ENCODE data around the gene COX19.

DNA sequence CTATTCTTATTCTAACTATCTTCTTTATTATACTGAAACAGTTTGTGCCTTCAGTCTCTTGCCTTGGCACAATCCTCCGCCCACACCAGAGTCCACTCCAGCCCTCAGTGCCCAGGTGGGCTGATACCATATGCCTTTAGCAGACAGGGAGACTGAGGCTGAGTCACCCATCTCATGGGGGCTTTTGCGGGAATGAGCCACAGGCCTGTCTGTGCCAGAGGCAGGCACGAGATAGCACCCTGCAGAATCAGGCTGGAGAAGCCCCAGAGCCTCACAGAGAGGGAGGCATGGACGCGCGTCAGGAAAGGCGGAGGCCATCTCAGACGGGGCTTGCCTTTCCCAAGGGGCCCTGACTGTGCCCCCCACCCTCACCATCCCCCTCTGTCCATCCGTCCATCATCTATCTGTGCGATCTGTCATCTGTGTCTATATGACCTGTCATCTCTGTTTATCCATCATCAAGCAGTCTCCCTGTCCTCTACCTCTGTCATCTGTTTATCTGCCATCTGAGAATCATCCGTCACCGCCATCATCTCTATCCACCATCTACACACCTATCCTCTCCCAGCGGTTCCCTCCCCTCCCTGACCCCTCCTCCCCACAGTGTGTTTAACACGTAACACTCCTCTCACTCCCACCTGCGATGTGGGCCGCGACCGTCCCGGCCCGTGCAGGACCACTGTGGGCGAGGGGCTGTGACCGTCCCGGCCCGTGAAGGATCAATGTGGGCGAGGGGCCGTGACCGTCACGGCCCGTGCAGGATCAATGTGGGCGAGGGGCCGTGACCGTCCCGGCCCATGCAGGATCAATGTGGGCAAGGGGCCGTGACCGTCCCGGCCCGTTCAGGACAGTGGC is 13.6 kb downstream of the COX19 start:
- TF ChIP-seq, protein P1, sequence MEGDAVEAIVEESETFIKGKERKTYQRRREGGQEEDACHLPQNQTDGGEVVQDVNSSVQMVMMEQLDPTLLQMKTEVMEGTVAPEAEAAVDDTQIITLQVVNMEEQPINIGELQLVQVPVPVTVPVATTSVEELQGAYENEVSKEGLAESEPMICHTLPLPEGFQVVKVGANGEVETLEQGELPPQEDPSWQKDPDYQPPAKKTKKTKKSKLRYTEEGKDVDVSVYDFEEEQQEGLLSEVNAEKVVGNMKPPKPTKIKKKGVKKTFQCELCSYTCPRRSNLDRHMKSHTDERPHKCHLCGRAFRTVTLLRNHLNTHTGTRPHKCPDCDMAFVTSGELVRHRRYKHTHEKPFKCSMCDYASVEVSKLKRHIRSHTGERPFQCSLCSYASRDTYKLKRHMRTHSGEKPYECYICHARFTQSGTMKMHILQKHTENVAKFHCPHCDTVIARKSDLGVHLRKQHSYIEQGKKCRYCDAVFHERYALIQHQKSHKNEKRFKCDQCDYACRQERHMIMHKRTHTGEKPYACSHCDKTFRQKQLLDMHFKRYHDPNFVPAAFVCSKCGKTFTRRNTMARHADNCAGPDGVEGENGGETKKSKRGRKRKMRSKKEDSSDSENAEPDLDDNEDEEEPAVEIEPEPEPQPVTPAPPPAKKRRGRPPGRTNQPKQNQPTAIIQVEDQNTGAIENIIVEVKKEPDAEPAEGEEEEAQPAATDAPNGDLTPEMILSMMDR (IDR thresholded peaks at IDR 0.05; ENCODE audit: poor library complexity, severe bottlenecking): no peak
- TF ChIP-seq POLR2AphosphoS5 (IDR thresholded peaks at IDR 0.05) (no peak), EZH2 (IDR thresholded peaks at IDR 0.05; ENCODE audit: borderline replicate concordance, insufficient read depth, low read length, poor library complexity, severe bottlenecking) (no peak), RAD21 (conservative IDR thresholded peaks at IDR 0.05) (no peak), TAF1 (IDR thresholded peaks at IDR 0.05; ENCODE audit: low read depth) (no peak)

Measured in neural cell (in vitro differentiated cells).